GM12878 (cell line): ENCODE measurements around the gene SCNN1A. TPM values are rescaled to one million over a fixed set of nuclear protein-coding genes. Genes with fewer than 3 reads are reported as not detected.

Experiments used
- ATAC-seq: fragments of 200-7000 bp; cut with Tn5 transposase; 3 replicates; pipeline ENCODE4 v1.9.1; 2020; ENCODE audit warnings: mild to moderate bottlenecking, moderate library complexity
- BruUV-seq: library from RNA; stranded (reverse); fragments of 400-500 nt; replicated peaks from 2 replicates; lab custom pipeline; 2021; lab: Mats Ljungman, UMichigan
- CTCF ChIA-PET: fragments of 300-600 bp; sonication (Branson Sonifier 250); formaldehyde crosslinking; extraction: SDS; loops from one replicate; lab custom pipeline; 2021; ENCODE audit warnings: inconsistent platforms; lab: Yijun Ruan, JAX
- POLR2A ChIA-PET: fragments of 350-600 bp; formaldehyde crosslinking; extraction: SDS; loops from one replicate; lab custom pipeline; 2021; ENCODE audit warnings: inconsistent platforms; lab: Charles Lee
- RAD21 ChIA-PET: fragments of 300-600 bp; sonication (Branson Sonifier 250); formaldehyde crosslinking; loops from one replicate; lab custom pipeline; 2023; ENCODE audit warnings: antibody characterized with exemption; ENCODE audit not compliant: unreplicated experiment; lab: Charles Lee
- SMC1A ChIA-PET: fragments of 300-600 bp; sonication (Branson Sonifier 250); formaldehyde crosslinking; loops from one replicate; lab custom pipeline; 2023; ENCODE audit not compliant: unreplicated experiment, uncharacterized antibody; lab: Charles Lee
- DNase-seq: peaks from one replicate; pipeline ENCODE4 v3.0.0-alpha.2; 2011; ENCODE audit warnings: low read depth, low spot score
- FAIRE-seq: peaks from 3 replicates; lab custom pipeline; 2011; peaks lifted over from hg19 to GRCh38; lab: Jason Lieb, UNC
- H2AFZ ChIP-seq: 2 replicates; pipeline ENCODE4 v1.6.0; 2011; ENCODE audit warnings: low read depth, low read length, control low read depth; ENCODE audit not compliant: control insufficient read depth
- H3K27ac ChIP-seq: 2 replicates; pipeline ENCODE4 v1.5.1; 2011; ENCODE audit warnings: control low read depth; ENCODE audit not compliant: control insufficient read depth, insufficient read depth
- H3K27me3 ChIP-seq, 2 experiments: replicated peaks in 1 of 2; 2 replicates each; pipeline versions ENCODE4 v1.6.0 to v1.6.1; 2011; ENCODE audit warnings: low read length in 1 of 2; ENCODE audit not compliant: control insufficient read depth in 2 of 2, insufficient read depth in 2 of 2
- H3K36me3 ChIP-seq, 2 experiments: 2 replicates each; pipeline ENCODE4 v1.5.1; 2011; ENCODE audit warnings: low read length in 1 of 2; ENCODE audit not compliant: control insufficient read depth in 2 of 2, insufficient read depth in 2 of 2
- H3K4me1 ChIP-seq: 2 replicates; pipeline ENCODE4 v1.6.1; 2011; ENCODE audit warnings: mild to moderate bottlenecking, low read length, moderate library complexity, mixed read lengths; ENCODE audit not compliant: control insufficient read depth, insufficient read depth
- H3K4me2 ChIP-seq: 2 replicates; pipeline ENCODE4 v1.6.0; 2011; ENCODE audit warnings: control low read depth; ENCODE audit not compliant: control insufficient read depth, insufficient read depth
- H3K4me3 ChIP-seq: fragments of 200-600 bp; sonication (generic); 2 replicates; pipeline ENCODE4 v1.5.1; 2016
- H3K79me2 ChIP-seq: 2 replicates; pipeline ENCODE4 v1.6.0; 2011; ENCODE audit warnings: low read length; ENCODE audit not compliant: control insufficient read depth, insufficient read depth
- H3K9ac ChIP-seq: 2 replicates; pipeline ENCODE4 v1.8.0; 2011; ENCODE audit warnings: low read length, control low read depth, mixed read lengths; ENCODE audit not compliant: control insufficient read depth, insufficient read depth
- H3K9me3 ChIP-seq: replicated peaks from 3 replicates; pipeline ENCODE4 v1.5.1; 2011; ENCODE audit warnings: mild to moderate bottlenecking, low read length; ENCODE audit not compliant: control insufficient read depth, insufficient read depth
- H4K20me1 ChIP-seq: 2 replicates; pipeline ENCODE4 v1.6.0; 2011; ENCODE audit not compliant: control insufficient read depth, insufficient read depth
- IKZF1 ChIP-seq: fragments of 450-650 bp; conservative IDR thresholded peaks from 2 replicates; pipeline ENCODE4 v1.6.1; 2017; ENCODE audit warnings: antibody characterized with exemption, mild to moderate bottlenecking
- SREBF1 ChIP-seq: IDR thresholded peaks from 2 replicates; pipeline ENCODE4 v1.6.1; 2012; ENCODE audit warnings: mild to moderate bottlenecking, low read length
- WGBS: methylation state at CpG from one replicate; pipeline ENCODE4 v1.1.6; 2016; ENCODE audit warnings: low lambda C conversion rate; ENCODE audit not compliant: insufficient replicate concordance, insufficient coverage; ENCODE audit errors: missing lambda C conversion rate; 5-methylcytosine and 5-hydroxymethylcytosine counted together
- in situ Hi-C: fragments of 300-500 bp; cut with MboI; formaldehyde crosslinking; loops from 9 replicates; pipeline ENCODE4 v1.14.3; 2018; ENCODE audit warnings: mixed read lengths
- intact Hi-C: fragments of 100-400 bp; cut with micrococcal nuclease; formaldehyde crosslinking; loops from one replicate; pipeline ENCODE4 v1.14.2; 2022; ENCODE audit not compliant: unreplicated experiment
- polyA plus RNA-seq, 11 experiments: library from polyadenylated mRNA; depleted of rRNA in 4 of 11; unstranded in 6 of 11; stranded (reverse) in 5 of 11; fragments of >200 nt; fragmentation: Nextera tagmentation in 4 of 11; fragmentation: Illumina TruSeq in 1 of 11; extraction: Ambion mirVana in 4 of 11; extraction: Trizol in 1 of 11; gene quantifications; 1 replicate in 1 of 11; 2 replicates in 10 of 11; pipeline versions ENCODE4 v1.2.1 to v1.2.3, GENCODE V29; 2011 to 2016; ENCODE audit warnings: inconsistent platforms in 2 of 11, missing spikeins in 2 of 11, low read depth in 1 of 11
- total RNA-seq, 4 experiments: library from RNA; depleted of rRNA in 3 of 4; stranded (reverse); fragments of >200 nt in 3 of 4; fragmentation: Illumina TruSeq in 1 of 4; extraction: Trizol in 1 of 4; gene quantifications; 2 replicates each; pipeline versions ENCODE4 v1.2.1 to v1.2.3, GENCODE V29; 2013 to 2021
- TF ChIP-seq, protein P1 (sequence below): fragments of 450-650 bp; IDR thresholded peaks from 2 replicates; pipeline ENCODE4 v1.6.1; 2017; ENCODE audit warnings: borderline replicate concordance
- TF ChIP-seq, protein P2 (sequence below): IDR thresholded peaks from 2 replicates; pipeline ENCODE4 v1.6.1; 2011; ENCODE audit warnings: low read depth, mild to moderate bottlenecking, low read length, moderate library complexity, borderline replicate concordance; ENCODE audit errors: extremely low read depth

SCNN1A gene
- total and polyA plus RNA-seq, 10 of the 15 experiments (the other 5 are each of a cell fraction or from before 2014, with no cell fraction given): 0.14 to 0.69 TPM; not detected in 8

DNA sequence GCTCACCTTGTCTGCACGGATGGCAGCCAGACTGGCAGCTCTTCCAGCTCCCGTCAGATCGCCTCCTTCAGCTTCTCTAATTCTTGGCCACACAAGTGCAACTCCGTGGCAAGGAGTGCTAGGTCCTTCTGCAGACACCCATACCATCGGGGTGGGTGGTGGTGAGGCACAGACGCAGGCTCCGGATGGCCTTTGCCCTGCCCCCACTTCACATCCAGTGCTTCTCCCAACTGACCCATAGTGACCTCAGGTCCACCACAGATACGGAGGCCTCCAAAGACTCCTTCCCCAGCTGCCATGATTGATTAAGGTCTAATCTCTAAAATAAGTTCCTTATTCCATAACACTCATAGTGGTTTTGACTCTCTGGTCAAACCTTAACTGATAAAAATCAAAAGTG lies 49.5 kb upstream of the SCNN1A start:
- Histone ChIP-seq H3K27me3 (no peaks in the 10 kb centered on the region; a peak in 1 of 4 replicates), H3K4me1 (peaks cover 51% of the 10 kb centered on the region), H3K36me3 (no peaks in the 10 kb centered on the region), H4K20me1 (no peaks in the 10 kb centered on the region), H3K4me3 (no peak overlapping the region), H3K9ac (no peak overlapping the region), H3K4me2 (no peak overlapping the region), H3K79me2 (peaks cover 3% of the 10 kb centered on the region), H3K9me3 (no peaks in the 10 kb centered on the region), H3K27ac (no peak overlapping the region), H2AFZ (no peak overlapping the region)
- TF ChIP-seq, protein P1, sequence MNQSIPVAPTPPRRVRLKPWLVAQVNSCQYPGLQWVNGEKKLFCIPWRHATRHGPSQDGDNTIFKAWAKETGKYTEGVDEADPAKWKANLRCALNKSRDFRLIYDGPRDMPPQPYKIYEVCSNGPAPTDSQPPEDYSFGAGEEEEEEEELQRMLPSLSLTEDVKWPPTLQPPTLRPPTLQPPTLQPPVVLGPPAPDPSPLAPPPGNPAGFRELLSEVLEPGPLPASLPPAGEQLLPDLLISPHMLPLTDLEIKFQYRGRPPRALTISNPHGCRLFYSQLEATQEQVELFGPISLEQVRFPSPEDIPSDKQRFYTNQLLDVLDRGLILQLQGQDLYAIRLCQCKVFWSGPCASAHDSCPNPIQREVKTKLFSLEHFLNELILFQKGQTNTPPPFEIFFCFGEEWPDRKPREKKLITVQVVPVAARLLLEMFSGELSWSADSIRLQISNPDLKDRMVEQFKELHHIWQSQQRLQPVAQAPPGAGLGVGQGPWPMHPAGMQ: no peak
- TF ChIP-seq, protein P2, sequence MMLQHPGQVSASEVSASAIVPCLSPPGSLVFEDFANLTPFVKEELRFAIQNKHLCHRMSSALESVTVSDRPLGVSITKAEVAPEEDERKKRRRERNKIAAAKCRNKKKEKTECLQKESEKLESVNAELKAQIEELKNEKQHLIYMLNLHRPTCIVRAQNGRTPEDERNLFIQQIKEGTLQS: no peak
- TF ChIP-seq SREBF1 (no peak), IKZF1 (0 out of 2 replicates have a peak, but pooled peaks have one; percentile 11)
- in situ Hi-C loops: loop anchor here (5.0 kb wide), 2 partner anchors 37 to 107 kb away; partner anchors contain the start of gene GAPDH
- no peak for ATAC-seq
- ChIA-PET SMC1A (interaction anchor here (0.8 to 8.1 kb wide), 19 partner anchors 8 to 180 kb away, joined by 3 to 211 read pairs (median 17); partner anchors contain the start of genes CD27, GAPDH, TAPBPL and VAMP1), POLR2A (interaction anchor here (1.0 to 7.3 kb wide), 9 partner anchors 20 to 143 kb away, joined by 3 to 134 read pairs (median 19); partner anchors contain the start of genes CD27, GAPDH, NOP2 and TAPBPL), CTCF (interaction anchor here (0.6 to 8.1 kb wide), 24 partner anchors 17 to 264 kb away, joined by 3 to 240 read pairs (median 5); partner anchors contain the start of genes CD27, MRPL51, TAPBPL and TNFRSF1A), RAD21 (interaction anchor here (1.4 to 7.6 kb wide), 11 partner anchors 21 to 129 kb away, joined by 6 to 151 read pairs (median 43); partner anchors contain the start of genes CD27, TAPBPL and VAMP1)
- FAIRE-seq: no peak
- BruUV-seq: no TSS peak
- intact Hi-C loops: loop anchor here (5.0 kb wide), 1 partner anchor 88 kb away; no protein-coding TSS in a partner anchor
- no peak for DNase-seq
- WGBS: 98% methylated on average over 7 of the region's 8 CpGs
